ENCODE data around the gene RGR.

The RGR gene

DNA sequence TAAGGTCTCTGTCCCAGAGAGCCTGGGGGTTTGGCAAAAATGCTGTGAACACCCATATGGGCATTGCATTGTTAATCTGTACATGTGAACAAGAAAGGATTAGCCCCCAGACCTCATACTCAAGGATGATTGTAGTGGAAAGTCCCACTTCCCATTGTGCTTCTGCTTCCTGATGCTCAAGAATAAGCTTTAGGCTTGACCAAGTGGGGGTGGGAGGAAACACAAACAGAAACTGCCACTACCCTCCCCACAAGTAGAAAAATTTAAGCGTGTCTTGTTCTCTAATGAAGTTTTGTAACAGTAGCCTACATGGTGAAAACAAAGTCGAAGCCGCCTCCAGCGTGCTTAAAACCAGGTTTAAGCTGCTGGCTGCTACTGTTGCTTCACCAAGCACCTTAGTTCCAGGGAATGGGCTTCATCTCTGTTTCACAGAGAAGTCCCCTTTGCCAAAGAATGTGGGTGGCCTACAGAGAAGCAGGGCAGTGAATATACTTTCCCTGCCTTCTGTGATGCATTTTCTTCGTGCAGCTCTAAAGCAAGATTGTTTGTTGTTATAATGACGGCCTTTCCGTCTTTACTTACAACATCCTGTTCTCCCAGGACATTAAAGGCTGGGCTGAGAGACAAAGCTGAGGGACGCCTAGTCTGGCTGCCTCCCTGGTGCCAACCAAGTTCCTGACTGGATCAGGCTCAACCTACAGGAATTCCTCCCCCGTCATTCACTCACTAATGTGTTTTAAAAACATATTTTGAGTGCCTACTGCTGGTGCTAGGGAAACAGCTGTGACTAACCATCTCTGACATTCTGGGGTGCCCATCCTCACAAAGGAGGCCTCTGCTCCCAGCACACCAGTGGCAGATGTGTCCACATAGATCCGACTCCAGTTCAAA is 51.5 kb downstream of the RGR start:
- DNase-seq (ENCODE audit: low spot score) = no peak

DNA sequence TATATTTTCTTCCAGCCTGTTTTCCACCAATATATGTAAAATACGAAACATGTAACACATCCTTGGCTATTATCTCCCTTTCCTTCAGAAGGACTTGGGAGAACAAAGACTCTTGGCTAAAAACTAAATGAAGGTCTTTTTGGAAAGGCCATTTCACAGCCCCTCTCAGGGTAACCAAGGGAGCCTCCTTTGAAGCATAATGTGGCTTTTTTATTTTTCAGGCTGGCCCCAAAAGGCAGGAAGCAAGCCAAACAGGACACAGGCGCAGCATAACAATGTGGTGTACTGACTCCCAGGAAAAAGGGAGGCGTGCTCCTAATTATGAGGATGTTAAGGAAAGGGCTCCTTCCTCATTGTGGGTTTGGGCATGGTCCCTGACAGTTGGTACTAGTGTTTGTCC is 53.2 kb downstream of the RGR start:
- DNase-seq (ENCODE audit: low spot score) = no peak

DNA sequence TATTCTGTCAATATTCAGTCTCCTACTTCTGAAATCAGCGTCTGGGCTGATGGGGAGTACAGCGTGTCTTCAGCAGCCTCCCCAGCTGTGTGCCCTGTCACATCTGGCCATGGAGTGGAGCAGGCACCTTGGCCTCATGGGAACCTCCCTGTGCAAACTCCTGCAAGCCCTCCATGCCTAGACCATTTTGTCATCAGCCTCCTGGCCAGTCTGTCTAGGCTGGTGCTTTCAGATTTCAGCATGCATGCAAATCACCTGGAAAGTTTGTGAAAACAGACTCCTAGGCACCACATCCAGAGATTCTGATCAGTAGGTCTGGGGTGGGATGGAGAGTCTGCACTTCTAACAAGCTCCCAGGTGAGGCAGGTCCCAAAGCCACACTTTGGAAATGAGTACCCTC is 57.4 kb downstream of the RGR start:
- no peak for DNase-seq (ENCODE audit: low spot score)

DNA sequence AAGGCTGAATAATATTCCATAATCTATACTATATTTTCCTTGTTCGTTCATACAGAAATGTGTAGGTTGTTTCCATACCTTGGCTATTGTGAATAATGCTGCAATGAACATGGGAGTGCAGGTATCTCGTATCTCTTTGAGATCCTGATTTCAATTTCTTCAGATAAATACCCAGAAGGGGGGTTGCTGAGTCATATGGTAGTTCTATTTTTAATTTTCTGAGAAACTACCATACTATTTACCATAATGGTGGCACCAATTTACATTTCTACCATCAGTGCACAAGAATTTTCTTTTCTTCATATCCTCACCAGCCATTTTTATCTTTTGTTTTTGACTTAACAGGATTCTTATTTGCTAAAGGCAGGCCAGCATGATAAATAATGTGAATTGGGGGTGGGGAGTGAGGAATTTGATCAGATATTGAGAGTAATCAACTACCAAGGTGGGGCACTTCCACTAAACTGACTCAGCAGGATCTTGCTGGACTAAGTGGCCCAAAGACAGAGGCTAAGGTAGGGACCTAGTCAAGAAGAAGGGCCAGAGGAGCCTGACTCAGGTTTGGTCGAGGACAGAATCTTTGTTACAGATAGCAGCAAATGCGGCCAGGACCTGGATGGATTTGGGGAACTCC is 62.0 kb downstream of the RGR start:
- no peak for DNase-seq (ENCODE audit: low spot score)

DNA sequence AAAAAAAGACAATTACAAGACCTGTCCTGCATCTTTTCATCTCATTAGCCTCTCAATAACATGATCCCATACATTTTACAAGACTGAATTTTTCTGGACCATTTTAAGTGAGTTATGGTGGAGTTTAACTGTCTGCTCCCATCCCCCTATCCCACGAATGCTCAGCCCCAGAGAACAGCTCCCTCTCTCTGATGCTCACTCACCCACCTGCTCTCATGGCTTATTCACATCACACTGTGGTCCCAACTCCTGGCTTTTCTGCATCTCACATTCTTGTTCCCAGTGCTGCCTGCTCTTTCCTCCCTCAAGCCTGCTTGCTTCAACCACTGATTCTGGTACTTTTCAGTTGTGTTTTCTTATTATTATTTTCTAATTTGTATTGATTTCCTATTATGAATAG is 63.2 kb downstream of the RGR start:
- no peak for DNase-seq (ENCODE audit: low spot score)

DNA sequence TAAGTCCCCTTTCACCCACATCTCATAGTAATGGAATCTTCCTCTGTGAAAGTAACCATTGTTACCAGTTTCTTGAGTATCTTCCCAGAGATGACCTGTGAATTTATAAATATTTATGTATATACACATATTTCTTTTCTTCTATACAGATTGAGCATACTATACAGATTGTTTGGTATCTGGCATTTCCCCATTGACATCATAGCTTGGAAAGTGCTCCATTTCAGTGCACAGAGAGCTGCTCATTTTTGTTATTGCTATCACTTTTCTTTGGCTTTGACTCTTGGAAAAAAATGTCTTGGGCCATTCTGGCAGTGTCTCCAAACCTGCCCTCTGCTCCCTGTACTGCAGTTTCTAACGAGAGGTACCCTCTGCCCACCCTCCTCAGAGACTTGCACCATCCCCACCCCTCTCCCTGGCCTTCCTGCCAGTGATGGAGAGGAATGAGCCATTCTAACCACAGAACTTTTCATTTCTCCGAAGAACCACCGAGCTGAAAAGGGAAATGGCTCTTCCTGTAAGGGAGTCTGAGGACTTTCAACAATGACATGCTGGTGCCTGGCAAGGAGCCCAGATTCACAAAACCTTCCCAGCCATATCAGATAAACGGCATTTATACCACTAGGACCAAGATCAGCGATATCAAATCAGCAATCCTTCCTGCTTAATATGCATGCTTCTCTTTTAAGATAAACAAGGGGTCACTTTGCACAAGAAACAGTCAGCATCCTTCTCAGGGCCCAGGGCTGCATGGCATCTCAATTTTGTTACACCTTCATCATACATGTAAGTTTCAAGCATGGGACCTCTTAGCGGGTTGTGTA is 63.8 kb downstream of the RGR start:
- DNase-seq (ENCODE audit: low spot score) = no peak
